GM13976 (cell line): ENCODE results near the gene DIPK1C.

Source experiments
- DNase-seq: peaks from one replicate; pipeline ENCODE4 v3.0.0; 2012; ENCODE audit warnings: low spot score
- in situ Hi-C: fragments of 300-500 bp; cut with MboI; formaldehyde crosslinking; loops from one replicate; pipeline ENCODE4 v1.12.0; 2022; ENCODE audit warnings: low sequenced_read_pairs, mixed read lengths, inconsistent platforms; ENCODE audit not compliant: unreplicated experiment
- TF ChIP-seq, protein P1 (sequence below): IDR thresholded peaks from 2 replicates; pipeline ENCODE4 v1.5.1; 2012; ENCODE audit warnings: borderline replicate concordance, mild to moderate bottlenecking; ENCODE audit not compliant: insufficient read depth; ENCODE audit errors: extremely low read depth, missing control alignments, control extremely low read depth

Gene DIPK1C

DNA sequence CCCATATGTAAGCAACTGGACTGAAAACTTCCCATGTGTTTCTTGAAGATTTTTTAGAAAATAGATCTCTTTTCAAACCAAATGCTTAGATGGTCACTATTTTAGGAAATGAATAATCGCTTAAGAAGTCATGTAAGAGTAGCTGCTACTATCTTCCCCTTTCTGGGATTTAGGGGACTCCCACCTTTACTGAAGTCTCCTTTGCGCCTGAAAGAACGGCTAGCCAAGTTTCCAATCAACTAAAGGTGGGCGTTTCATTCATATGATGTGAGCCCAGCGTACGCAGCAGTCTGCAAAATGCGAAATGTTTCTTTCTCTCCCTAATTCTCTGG lies 1.1 kb downstream of the DIPK1C start:
- no peak for DNase-seq
- in situ Hi-C loops = no loop called here
- TF ChIP-seq, protein P1, sequence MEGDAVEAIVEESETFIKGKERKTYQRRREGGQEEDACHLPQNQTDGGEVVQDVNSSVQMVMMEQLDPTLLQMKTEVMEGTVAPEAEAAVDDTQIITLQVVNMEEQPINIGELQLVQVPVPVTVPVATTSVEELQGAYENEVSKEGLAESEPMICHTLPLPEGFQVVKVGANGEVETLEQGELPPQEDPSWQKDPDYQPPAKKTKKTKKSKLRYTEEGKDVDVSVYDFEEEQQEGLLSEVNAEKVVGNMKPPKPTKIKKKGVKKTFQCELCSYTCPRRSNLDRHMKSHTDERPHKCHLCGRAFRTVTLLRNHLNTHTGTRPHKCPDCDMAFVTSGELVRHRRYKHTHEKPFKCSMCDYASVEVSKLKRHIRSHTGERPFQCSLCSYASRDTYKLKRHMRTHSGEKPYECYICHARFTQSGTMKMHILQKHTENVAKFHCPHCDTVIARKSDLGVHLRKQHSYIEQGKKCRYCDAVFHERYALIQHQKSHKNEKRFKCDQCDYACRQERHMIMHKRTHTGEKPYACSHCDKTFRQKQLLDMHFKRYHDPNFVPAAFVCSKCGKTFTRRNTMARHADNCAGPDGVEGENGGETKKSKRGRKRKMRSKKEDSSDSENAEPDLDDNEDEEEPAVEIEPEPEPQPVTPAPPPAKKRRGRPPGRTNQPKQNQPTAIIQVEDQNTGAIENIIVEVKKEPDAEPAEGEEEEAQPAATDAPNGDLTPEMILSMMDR = no peak

DNA sequence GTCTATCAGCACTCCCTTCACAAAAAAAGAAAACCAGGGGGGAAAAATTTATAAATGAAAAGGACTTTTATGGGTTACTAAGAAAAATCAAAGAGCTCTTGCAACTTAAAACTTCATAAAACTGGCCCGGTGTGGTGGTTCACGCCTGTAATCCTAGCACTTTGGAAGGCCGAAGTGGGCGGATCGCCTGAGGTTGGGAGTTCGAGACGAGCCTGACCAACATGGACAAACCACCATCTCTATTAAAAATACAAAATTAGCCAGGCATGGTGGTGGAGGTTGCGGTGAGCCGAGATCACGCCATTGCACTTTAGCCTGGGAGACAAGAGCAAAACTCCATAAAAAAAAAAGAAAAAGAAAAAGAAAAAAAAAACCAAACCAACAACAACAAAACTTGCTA lies 1.7 kb downstream of the DIPK1C start:
- in situ Hi-C loops = no loop called here
- TF ChIP-seq, protein P1 = no peak
- no peak for DNase-seq

DNA sequence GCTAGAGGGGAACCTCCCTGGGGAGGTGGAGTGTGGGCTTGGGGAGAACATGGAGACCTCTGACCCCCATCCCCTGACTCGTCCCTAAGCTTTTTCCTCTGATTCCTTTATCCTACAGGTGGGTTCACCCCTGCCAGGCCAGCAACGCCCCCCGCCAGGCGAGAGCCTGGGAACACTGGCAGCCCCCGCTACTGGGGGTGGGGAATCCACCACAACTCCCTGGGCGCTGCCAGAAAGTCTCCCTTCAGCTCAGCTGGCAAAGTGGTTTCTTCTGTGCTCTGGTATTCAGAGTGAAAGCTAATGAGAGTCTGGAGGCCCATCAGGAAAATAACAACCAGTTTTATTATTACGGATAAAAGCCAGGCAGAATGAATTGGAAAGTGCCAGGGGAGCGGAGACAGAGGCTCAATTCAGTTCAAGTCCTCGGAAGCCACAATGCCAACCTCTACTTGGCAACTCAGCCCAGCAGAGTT lies 2.8 kb downstream of the DIPK1C start:
- TF ChIP-seq, protein P1 = no peak

DNA sequence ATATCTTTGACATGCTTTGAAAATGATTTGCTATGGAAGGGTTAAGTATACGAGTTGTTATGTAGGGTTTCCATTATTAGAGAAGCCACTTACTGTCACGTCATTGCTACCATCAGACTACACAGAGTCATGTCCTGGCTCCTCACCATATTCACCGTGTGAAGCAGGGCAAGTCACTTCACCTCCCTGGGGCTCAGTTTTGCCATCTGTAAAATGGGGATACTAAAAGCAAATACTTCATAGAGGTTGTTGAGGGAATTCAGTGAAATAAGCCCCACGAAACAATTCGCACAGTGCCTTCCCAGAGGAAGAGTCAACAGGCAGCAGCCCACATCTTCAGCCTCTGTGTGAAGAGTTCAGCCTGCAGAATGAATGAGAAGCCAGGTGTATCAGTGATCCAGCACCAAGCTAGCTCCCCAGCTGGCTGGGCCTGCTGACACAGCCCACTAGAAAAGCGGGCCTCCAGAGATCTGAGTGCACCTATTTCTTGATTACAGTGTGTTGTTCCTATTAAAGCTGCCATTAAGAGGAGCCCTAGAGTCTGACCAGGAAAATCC lies 3.4 kb downstream of the DIPK1C start:
- in situ Hi-C loops = no loop called here
- TF ChIP-seq, protein P1 = no peak
- DNase-seq = no peak

More for the DNA sequence above, 2.8 kb downstream of the DIPK1C start:
- in situ Hi-C loops = no loop called here
- DNase-seq = no peak

DNA sequence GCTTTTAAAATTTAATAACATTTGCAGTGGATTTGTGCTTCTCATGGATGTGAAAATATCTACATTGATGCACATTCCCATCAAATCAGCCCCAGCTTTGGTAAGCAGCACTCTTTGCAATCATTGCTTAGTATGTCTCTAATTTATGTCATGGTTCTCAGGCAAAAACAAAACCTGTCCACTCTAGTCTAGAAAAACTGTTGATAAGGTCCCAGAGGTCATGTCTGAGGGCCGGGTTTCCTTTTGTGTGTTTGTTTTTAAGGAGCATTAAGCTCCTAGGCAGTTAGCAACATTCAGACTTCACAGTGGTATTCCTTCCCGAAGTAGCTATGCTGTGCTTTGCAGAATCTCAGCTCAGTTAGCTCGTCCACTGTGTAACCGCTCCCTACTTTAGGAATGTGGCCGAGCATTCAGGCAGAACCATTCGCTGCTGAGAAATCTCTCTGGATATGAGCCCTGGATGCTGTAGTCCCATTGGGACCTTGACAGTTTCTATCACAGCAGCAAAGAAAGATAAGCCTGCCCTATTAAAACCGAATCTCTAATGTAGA lies 4.0 kb downstream of the DIPK1C start:
- DNase-seq = no peak
- TF ChIP-seq, protein P1 = no peak
- in situ Hi-C loops = no loop called here

DNA sequence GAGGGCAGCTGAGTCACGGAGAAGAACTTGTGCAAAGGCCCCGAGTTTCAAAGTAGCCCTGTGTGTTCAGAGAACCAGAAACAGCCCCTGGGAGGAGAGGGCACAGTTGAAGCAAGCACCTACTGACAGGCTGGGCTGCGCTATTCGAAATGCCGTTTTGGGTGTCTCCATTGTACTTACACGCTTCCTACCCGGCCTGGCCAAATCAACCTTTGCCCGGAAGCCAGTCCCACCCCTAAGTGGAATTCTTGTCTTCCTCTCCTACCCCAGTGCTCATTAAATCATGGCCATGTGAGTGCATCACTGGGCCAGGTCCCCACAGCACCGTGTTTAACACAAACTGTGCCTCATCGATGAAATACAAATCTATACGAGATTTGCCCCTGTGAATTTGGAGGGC lies 6.0 kb downstream of the DIPK1C start:
- no peak for DNase-seq
- TF ChIP-seq, protein P1 = no peak
- in situ Hi-C loops = no loop called here
